Forelimb muscle (tissue), 1 donor: ENCODE data around the gene EXOC1. TPM values are rescaled to one million over a fixed set of nuclear protein-coding genes. Genes with fewer than 3 reads are reported as not detected.

Source experiments
- DNase-seq: peaks from one replicate; pipeline ENCODE4 v3.0.0-alpha.2; 2013; ENCODE audit warnings: low read depth
- polyA plus RNA-seq: library from polyadenylated mRNA; unstranded; fragments of 120-200 nt; gene quantifications from one replicate; pipeline ENCODE4 v1.2.1, GENCODE V29; 2013; ENCODE audit not compliant: insufficient read length

Gene EXOC1
- polyA plus RNA-seq, 1 donor: 27.5 TPM

DNA sequence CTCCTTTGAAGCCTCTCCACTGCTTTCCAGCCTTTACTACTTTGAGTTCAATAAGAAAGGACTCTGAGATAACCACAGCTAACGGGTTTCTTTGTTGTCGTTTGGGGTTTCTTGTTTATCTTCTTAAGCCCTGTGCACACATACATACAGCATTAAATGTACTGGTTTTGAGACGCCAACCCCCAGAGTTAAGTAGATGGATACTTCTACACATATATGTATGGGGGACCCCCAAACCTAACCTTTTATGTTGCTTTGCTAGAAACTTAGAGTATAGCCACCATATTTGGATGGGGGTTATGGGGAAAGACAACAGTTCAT lies 96.0 kb downstream of the EXOC1 start:
- DNase-seq: no peak

- DNase-seq: no peak
These were observed 97.9 kb downstream of the EXOC1 start for GRCh38 chr4:55951191-55951922.

Other genes starting within 250 kb of the EXOC1 start
- 1.7 TPM for gene NMU, start 217.3 kb upstream of the EXOC1 start, polyA plus RNA-seq
- gene EXOC1L, start 33.9 kb upstream of the EXOC1 start, polyA plus RNA-seq: not detected
- gene CEP135, start 95.3 kb downstream of the EXOC1 start, polyA plus RNA-seq: 5.6 TPM